ENCODE data around the gene ENOSF1.
"Not testable (repeated sequence)": the region's sequence is repeated elsewhere in the genome, so short reads cannot be mapped to it uniquely, and the experiment has no call there.

Gene ENOSF1

DNA sequence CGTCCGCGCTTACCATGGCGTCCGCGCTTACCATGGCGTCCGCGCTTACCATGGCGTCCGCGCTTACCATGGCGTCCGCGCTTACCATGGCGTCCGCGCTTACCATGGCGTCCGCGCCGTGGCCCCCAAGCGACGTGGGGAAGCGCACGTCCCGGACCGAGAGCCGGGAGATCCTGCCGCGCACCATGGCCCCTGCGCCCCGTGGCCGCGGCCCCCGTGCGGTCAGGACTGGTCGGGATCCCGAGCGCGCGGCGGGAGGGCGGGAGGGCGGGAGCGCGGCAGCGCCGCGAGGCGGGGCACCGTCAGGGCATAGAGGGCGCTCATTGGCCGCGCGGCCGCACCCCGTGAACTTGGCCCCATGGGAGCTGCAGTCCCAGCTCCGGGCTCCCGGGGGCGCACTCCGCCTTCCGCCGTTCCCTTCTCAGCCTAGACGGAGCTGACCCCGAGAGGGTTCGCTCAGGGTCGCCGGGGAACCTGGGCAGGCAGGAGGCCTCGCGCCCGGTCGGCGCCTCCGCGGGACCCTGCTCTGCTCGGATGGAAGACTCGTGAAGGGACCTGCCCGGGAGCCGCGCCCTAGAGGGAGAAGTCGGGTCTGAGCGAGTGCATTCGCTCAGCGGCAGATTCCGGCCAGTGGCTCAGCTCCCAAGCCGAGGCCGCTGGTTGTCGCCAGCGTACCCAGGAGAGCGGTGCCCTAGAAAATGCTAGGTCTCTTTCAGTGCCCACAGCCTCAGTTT is at the start of gene ENOSF1:
Gene ENOSF1, minus strand, starts transcription at position 230 of the 734 bp plus-strand sequence. Its CDS starts 43 bp downstream, at position 187.
- in situ Hi-C loops (cut with MboI; ENCODE audit: low sequenced_read_pairs): no loop called here

- in situ Hi-C loops (cut with MboI; ENCODE audit: low sequenced_read_pairs): not testable (repeated sequence)
These were observed 47.4 kb upstream of the ENOSF1 start for GRCh38 chr18:759864-760263.

GRCh38 chr18:755506-755905 is 43.1 kb upstream of the ENOSF1 start:
- in situ Hi-C loops (cut with MboI; ENCODE audit: low sequenced_read_pairs): no loop called here

DNA sequence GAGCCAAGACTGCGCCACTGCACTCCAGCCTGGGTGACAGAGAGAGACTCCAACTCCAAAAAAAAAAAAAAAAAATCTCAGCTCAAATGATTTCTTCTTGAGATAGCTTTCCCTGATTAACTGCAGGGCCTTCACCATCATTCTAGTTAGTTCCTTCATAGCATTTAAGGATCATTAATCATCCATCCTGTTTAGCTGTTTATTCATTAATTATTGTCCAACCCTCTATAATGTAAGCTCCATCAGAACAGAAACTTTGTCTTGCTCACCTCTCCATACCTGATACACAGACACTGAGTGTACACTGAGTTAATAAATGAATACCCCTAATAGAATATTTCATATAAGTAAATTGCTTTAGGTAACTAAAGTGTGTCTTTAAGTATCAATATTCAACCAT is 42.2 kb upstream of the ENOSF1 start:
- in situ Hi-C loops (cut with MboI; ENCODE audit: low sequenced_read_pairs): no loop called here

- in situ Hi-C loops (cut with MboI; ENCODE audit: low sequenced_read_pairs): no loop called here
These were observed 38.0 kb upstream of the ENOSF1 start for GRCh38 chr18:750456-750855.

DNA sequence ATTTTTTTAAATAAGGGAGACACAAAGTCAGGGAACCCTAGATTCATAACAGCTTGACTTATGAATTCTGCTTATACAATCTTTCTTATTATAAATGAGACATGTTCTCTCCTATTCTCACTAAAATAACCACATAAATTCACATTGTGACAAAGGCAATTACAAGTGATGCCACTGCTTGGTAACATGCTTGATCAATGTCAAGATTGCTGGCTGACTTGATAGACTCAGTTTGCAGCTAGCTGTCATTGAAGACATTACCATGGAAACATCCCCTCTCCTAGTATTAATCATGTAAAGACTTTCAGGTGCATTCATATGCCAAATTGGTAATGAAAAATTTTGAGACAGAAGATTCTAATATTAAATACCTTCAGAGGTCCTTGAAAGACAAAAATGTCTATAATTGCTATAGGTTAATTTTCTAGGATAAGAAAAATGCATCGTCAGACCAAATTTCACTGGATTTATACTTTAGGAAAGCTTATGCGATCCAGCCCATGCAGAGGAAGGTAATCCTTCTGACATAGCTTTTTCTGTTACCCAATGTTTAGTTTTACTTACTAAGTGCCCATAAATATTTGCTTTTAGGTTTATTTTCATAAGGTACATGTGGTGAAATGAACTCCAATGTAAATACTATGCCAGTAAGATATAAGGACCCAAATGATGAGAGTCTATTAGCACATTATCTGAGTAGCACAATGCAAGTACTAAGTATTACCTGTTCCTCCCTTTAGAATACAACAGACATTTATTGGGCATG is 32.6 kb upstream of the ENOSF1 start:
- in situ Hi-C loops (cut with MboI; ENCODE audit: low sequenced_read_pairs): loop anchor here (5.0 kb wide), 1 partner anchor 87 kb away; no protein-coding TSS in a partner anchor

DNA sequence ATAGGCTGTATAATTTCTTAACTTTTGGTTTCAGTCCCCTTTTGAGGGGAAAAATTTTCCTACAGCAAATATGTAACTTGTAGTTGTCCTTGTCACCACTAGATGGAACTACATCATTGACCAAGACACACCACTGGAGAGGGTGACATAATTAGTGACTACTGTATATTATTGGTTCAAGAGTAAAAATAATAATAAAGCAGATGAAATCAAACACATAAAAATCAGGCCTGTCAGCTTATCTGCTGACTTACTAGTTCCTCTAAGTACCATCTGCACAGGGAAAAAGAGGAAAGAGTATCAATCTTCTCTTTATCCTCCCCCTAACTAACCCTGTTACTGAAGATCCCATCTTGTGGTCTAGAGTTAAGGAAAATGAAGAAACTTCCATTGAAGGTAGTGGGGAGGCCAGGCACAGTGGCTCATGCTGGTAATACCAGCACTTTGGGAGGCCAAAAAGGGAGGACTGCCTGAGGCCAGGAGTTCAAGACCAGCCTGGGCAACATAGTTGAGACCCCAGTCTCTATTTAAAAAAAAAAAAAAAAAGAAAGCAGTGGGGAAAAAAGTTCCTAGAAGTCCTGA is 29.6 kb upstream of the ENOSF1 start:
- in situ Hi-C loops (cut with MboI; ENCODE audit: low sequenced_read_pairs): loop anchor here (5.0 kb wide), 1 partner anchor 90 kb away; no protein-coding TSS in a partner anchor

GRCh38 chr18:732371-732770 is 19.9 kb upstream of the ENOSF1 start:
- in situ Hi-C loops (cut with MboI; ENCODE audit: low sequenced_read_pairs): no loop called here

- in situ Hi-C loops (cut with MboI; ENCODE audit: low sequenced_read_pairs): no loop called here
These were observed 18.8 kb upstream of the ENOSF1 start for GRCh38 chr18:731185-731584.

GRCh38 chr18:730692-731091 is 18.3 kb upstream of the ENOSF1 start:
- in situ Hi-C loops (cut with MboI; ENCODE audit: low sequenced_read_pairs): no loop called here

DNA sequence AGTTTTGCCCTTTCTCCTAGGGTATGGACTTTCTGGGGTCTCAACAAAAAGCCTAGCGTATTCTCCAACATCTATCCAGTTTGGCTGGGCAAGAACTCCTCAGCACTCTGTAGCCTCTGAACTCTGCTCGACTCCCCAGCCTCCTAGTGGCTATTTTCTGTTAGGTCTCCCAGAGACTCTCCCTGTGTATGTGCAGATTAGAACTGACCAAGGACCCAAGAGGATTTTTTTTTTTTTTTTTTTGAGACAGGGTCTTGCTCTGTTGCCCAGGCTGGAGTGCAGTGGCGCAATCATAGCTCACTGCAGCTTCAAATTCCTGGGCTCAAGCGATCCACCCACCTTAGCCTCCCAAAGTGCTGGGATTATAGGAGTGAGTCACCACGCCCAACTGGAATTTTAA is 17.7 kb upstream of the ENOSF1 start:
- in situ Hi-C loops (cut with MboI; ENCODE audit: low sequenced_read_pairs): not testable (repeated sequence)

- in situ Hi-C loops (cut with MboI; ENCODE audit: low sequenced_read_pairs): no loop called here
These were observed 13.2 kb upstream of the ENOSF1 start for GRCh38 chr18:725646-726045.

DNA sequence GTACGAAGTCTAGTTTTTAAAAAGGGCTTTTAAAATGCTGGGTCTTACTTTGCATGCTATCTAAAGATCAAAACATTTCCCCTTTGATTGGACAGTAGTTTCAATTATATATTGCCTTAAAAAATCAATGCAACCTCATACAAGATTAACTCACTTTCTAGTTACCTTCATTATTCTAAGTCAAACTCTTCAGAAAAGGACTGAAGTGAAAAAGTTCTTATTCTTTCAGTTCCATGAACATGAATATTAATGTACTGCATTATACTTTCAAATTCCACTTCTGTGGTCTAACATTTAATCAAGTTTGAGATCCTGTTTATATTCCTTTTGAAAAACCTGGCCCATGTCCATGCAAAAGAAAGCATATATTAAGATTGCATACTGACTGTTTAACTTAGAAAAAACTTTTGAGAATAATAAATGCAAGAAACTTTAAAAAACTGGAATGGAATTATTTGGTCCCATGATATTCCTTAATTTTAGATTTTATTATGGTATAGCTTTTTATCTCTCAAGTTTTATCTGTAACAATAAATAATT is 11.2 kb upstream of the ENOSF1 start:
- in situ Hi-C loops (cut with MboI; ENCODE audit: low sequenced_read_pairs): no loop called here

DNA sequence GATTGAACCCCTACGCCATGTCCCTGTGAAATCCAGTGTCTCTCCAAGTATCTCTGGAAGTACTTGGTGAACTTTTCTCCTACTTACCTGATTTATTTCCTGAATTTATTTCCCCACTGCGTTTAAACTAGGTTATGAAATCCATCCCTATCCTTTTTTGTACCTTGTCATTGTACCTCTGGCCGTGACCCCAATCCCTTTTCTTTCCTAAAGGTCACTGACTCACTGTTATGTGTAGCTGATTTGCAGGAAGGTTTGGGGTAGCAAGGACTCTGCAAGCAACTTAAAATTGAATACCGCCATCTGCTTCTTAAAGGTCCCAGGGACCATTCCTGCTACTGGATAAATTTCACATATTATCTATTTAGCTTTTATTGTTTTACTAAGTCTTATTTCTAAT is 4.6 kb upstream of the ENOSF1 start:
- in situ Hi-C loops (cut with MboI; ENCODE audit: low sequenced_read_pairs): no loop called here

- in situ Hi-C loops (cut with MboI; ENCODE audit: low sequenced_read_pairs): no loop called here
These were observed 3.2 kb upstream of the ENOSF1 start for GRCh38 chr18:715626-716025.

GRCh38 chr18:713135-713490 is 683 bp upstream of the ENOSF1 start:
- in situ Hi-C loops (cut with MboI; ENCODE audit: low sequenced_read_pairs): no loop called here

- in situ Hi-C loops (cut with MboI; ENCODE audit: low sequenced_read_pairs): no loop called here
These were observed 601 bp downstream of the ENOSF1 start for GRCh38 chr18:711657-712400.

- in situ Hi-C loops (cut with MboI; ENCODE audit: low sequenced_read_pairs): no loop called here
These were observed 1.1 kb downstream of the ENOSF1 start for GRCh38 chr18:711310-711656.

DNA sequence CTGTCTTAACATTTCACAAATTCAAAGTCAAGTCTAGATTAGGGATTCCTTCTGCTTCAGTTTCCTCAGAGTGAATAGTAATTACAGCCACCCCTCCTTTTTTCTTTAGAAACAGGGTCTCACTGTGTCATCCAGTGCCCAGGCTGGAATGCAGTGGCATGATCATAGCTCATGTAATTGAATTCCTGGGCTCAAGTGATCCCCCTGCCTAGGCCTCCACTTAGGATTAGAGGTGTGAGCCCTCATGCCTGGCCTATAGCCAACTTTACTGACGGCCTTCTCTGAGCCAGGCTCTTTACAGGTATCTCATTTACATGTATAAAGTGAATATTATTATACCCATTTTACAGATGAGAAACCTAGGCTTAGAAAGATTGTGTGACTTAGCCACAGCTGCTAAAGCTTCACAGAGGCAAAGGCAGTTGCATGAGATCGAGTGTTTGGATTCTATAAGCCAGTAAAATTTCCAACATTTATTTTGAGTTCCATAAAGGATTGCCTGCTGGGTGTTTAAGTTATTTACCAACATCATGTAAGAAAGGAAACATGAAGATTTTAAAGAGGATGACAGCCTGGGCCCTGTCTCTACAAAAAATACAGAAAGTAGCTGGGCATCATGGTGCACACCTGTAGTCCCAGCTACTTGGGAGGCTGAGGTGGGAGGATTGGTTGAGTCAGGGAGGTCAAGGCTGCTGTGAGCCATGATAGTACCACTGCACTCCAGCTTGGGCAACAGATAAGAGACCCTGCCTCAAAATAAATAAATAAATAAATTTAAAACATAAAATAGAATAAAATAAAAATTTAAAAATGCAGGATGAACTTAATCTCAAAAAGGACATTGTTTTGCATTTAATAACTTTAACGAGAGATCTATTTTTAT is 1.8 kb downstream of the ENOSF1 start:
- in situ Hi-C loops (cut with MboI; ENCODE audit: low sequenced_read_pairs): no loop called here

GRCh38 chr18:709771-710170 is 2.7 kb downstream of the ENOSF1 start:
- in situ Hi-C loops (cut with MboI; ENCODE audit: low sequenced_read_pairs): no loop called here
